Tibial nerve (tissue), 3 donors: ENCODE results near the gene SRPRB.

ENCODE experiments used
- CTCF ChIP-seq, 5 experiments: fragments of 200-600 bp in 3 of 5; fragments of 450-650 bp in 2 of 5; sonication (generic) in 3 of 5; IDR thresholded peaks; one replicate each; pipeline ENCODE4 v1.5.1; 2016 to 2019; ENCODE audit warnings: antibody characterized with exemption in 5 of 5, mild to moderate bottlenecking in 3 of 5, moderate library complexity in 2 of 5
- POLR2A ChIP-seq, 2 donors: fragments of 450-650 bp; IDR thresholded peaks; one replicate each; pipeline ENCODE4 v1.6.1; 2017; ENCODE audit warnings: antibody characterized with exemption in 2 of 2, mild to moderate bottlenecking in 2 of 2, moderate library complexity in 2 of 2

GRCh38 chr3:133834621-133835417 lies 29.2 kb downstream of the SRPRB start:
- TF ChIP-seq POLR2A (IDR thresholded peaks at IDR 0.05), result no peak
- no peak for TF ChIP-seq CTCF (IDR thresholded peaks at IDR 0.05)
